A549 (cell line): Measurements from ENCODE around the gene KRT17.
"Not testable (repeated sequence)": the region's sequence is repeated elsewhere in the genome, so short reads cannot be mapped to it uniquely, and the experiment has no call there.

Experiments used
- CBX8 ChIP-seq: fragments of 200-600 bp; sonication (generic); IDR thresholded peaks from 2 replicates; pipeline ENCODE4 v1.6.1; 2016
- CEBPB ChIP-seq, 2 experiments: fragments of >200 bp in 1 of 2; sonication (Bioruptor Twin) in 1 of 2; formaldehyde crosslinking in 1 of 2; IDR thresholded peaks; 2 replicates each; pipeline ENCODE4 v1.6.1; 2012 to 2016
- EP300 ChIP-seq, 2 experiments: fragments of >200 bp; sonication (Bioruptor Twin); formaldehyde crosslinking; IDR thresholded peaks; 2 replicates in 1 of 2; 3 replicates in 1 of 2; pipeline ENCODE4 v1.6.1; 2016 to 2017
- JUN ChIP-seq, 2 experiments: fragments of >200 bp; sonication (Bioruptor Twin); formaldehyde crosslinking; IDR thresholded peaks; 2 replicates in 1 of 2; 3 replicates in 1 of 2; pipeline ENCODE4 v1.6.1; 2016 to 2017
- JUNB ChIP-seq: fragments of >200 bp; sonication (Bioruptor Twin); formaldehyde crosslinking; IDR thresholded peaks from 2 replicates; pipeline ENCODE4 v1.6.1; 2016
- KDM1A ChIP-seq: fragments of 200-600 bp; sonication (generic); IDR thresholded peaks from 2 replicates; pipeline ENCODE4 v1.6.1; 2016; ENCODE audit warnings: low read depth, mild to moderate bottlenecking
- PHF8 ChIP-seq: fragments of 200-600 bp; sonication (generic); IDR thresholded peaks from 2 replicates; pipeline ENCODE4 v1.6.1; 2016; ENCODE audit warnings: low read depth, mild to moderate bottlenecking, antibody characterized with exemption, moderate library complexity, borderline replicate concordance
- POLR2A ChIP-seq: IDR thresholded peaks from 2 replicates; pipeline ENCODE4 v1.6.1; 2012; ENCODE audit warnings: mild to moderate bottlenecking, low read length
- TF ChIP-seq, protein P1 (sequence below): fragments of >200 bp; sonication (Bioruptor Twin); formaldehyde crosslinking; IDR thresholded peaks from 3 replicates; pipeline ENCODE4 v1.5.1; 2016

DNA sequence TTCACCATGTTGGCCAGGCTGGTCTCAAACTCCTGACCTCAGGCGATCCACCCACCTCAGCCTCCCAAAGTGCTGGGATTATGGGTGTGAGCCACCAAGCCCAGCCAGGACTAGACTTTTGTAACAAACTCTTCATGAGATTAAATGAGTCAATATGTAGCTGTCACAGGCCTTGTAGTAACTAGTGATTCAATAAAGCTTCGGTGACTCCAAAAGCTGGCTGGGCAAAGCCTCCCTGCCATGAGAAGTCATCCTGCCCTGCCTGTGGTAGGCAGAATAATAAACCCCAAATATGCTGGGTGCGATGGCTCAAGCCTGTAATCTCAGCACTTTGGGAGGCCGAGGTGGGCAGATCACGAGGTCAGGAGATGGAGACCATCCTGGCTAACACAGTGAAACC, 16.2 kb upstream of the KRT17 start:
- TF ChIP-seq PHF8; JUN (IDR thresholded peaks at IDR 0.05); POLR2A; CEBPB (IDR thresholded peaks at IDR 0.05); EP300 (IDR thresholded peaks at IDR 0.05); JUNB; KDM1A; CBX8: not testable (repeated sequence)
- TF ChIP-seq, protein P1, sequence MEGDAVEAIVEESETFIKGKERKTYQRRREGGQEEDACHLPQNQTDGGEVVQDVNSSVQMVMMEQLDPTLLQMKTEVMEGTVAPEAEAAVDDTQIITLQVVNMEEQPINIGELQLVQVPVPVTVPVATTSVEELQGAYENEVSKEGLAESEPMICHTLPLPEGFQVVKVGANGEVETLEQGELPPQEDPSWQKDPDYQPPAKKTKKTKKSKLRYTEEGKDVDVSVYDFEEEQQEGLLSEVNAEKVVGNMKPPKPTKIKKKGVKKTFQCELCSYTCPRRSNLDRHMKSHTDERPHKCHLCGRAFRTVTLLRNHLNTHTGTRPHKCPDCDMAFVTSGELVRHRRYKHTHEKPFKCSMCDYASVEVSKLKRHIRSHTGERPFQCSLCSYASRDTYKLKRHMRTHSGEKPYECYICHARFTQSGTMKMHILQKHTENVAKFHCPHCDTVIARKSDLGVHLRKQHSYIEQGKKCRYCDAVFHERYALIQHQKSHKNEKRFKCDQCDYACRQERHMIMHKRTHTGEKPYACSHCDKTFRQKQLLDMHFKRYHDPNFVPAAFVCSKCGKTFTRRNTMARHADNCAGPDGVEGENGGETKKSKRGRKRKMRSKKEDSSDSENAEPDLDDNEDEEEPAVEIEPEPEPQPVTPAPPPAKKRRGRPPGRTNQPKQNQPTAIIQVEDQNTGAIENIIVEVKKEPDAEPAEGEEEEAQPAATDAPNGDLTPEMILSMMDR, result not testable (repeated sequence)
